Stimulated activated effector memory CD8-positive, alpha-beta T cell treated with anti-CD3 and anti-CD28 coated beads, Interleukin-12 subunit alpha, Interleukin-12 subunit beta, amount 100 ng/mL, for 72 hours (primary cell): ENCODE measurements around the gene ADGRV1.

ENCODE experiments used
- ATAC-seq: fragments of 150-1000 bp; cut with Tn5 transposase; 2 replicates; pipeline ENCODE4 v1.10.0; 2021
- DNase-seq, 2 donors: peaks; one replicate each; pipeline ENCODE4 v3.0.0; 2021 to 2022; ENCODE audit warnings: low spot score in 2 of 2
- H3K27ac Mint-ChIP-seq: one replicate; pipeline ENCODE4 v1.8.0; 2022; ENCODE audit warnings: mild to moderate bottlenecking, mixed read lengths
- H3K36me3 Mint-ChIP-seq: one replicate; pipeline ENCODE4 v1.8.0; 2022; ENCODE audit warnings: mild to moderate bottlenecking, mixed read lengths
- H3K4me1 Mint-ChIP-seq: one replicate; pipeline ENCODE4 v1.8.0; 2022; ENCODE audit warnings: mixed read lengths
- H3K4me3 Mint-ChIP-seq: one replicate; pipeline ENCODE4 v1.8.0; 2022; ENCODE audit warnings: mild to moderate bottlenecking, mixed read lengths
- H3K9me3 Mint-ChIP-seq: one replicate; pipeline ENCODE4 v1.8.0; 2022; ENCODE audit warnings: mixed read lengths

Gene ADGRV1

DNA sequence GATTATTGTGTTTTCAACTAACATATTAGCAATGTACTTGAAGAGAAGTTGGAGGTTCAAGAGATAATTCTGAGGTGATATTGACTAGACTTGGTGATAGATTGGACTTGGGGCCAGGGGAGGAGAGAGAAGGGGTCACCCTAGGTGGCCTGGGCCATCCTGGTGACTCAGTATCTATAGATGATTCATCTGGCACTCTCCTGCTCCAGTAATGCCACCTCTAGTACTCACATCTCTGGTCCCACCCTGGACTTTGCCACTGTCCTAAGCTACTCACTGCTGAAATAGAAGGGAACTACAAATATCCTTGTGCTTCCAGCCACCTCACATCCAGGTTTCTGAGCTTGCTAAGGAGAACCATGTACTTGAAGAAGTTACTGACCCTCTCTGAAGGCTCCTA is 574.6 kb downstream of the ADGRV1 start:
- H3K36me3 Mint-ChIP-seq = no peaks in the 10 kb centered on the region
- peaks cover 4% of the 10 kb centered on the region for H3K4me1 Mint-ChIP-seq
- no peak for DNase-seq
- no peak overlapping the region for H3K27ac Mint-ChIP-seq
- no peak overlapping the region for H3K4me3 Mint-ChIP-seq
- H3K9me3 Mint-ChIP-seq = no peaks in the 10 kb centered on the region
- peak; percentile 42 for ATAC-seq

DNA sequence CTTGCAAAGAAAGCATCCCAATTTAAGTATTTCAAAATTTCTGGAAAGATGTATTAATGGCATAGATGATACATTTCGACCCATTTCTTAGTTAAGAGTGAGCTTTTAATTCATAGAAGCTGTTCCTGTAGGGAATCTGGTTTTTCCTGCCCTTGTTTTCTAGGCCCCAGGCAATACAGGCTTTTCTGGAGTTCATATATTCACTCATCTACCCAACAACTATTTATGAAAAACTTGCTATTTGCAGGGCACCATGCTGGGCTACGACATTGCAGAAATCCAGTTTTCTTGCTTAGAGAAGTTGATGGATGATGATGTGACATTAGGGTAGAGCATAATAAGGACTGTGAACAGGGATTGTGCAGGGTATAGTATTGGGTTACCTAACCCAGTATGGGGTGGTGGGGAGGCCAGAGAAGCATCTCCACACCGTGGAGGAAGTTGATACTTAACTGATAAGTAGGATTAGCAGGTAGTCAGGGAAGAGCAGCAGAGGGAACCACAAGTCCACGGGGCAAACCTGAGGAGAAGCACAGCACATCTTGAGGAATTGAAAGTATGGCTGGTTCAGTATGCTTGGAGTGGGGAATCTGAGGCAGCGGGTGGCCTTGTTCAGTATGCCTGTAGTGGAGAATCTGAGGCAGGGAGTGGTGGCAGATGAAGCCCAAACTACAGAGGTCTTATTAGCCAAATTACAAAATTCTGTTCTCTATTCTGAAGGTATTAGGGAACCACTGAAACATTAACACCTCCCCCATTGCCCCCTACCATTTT is 577.1 kb downstream of the ADGRV1 start:
- ATAC-seq (no peak), DNase-seq (no peak)
- Mint-ChIP-seq H3K9me3 (no peaks in the 10 kb centered on the region), H3K36me3 (no peaks in the 10 kb centered on the region), H3K27ac (no peak overlapping the region), H3K4me3 (no peak overlapping the region), H3K4me1 (peaks cover 4% of the 10 kb centered on the region)

DNA sequence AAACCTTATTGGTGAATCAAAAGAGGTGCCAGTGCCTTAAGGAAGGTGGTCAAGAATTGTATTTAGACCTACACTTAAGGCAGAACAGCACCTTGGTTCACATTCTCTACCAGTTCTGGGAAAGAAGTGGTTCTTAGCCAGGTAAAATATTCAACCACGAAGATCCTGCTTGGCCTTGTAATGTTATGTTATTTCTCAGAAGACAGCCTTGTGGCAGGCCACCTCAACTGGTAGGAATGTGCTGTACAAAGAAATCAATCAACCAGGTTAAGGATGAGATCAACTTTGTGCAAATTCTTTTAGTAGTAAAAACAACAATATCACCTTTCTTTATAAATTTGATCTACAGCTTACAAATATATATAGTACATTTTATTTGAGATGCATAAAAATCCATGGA is 577.7 kb downstream of the ADGRV1 start:
- Mint-ChIP-seq H3K9me3 (no peaks in the 10 kb centered on the region), H3K4me3 (no peak overlapping the region), H3K4me1 (peaks cover 4% of the 10 kb centered on the region), H3K27ac (no peak overlapping the region), H3K36me3 (no peaks in the 10 kb centered on the region)
- DNase-seq = no peak
- no peak for ATAC-seq

DNA sequence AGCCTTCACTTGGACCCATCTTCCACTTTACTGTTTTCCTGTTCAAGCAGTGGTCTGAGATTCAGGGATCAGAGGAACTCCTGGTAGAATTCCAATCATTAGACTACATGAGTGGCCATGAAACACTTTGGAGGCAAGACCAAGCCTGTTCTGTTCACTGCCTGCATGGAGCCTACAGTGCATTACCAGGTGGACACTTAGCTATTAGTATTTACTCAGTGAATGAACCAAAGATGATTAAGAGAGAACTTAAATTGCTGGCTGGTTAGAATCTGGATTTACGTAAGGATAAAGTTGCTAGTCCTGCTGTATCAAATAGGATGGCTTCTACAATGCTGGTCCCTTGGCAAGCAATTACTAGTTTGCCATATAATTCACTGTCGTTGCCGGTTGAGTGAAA is 579.0 kb downstream of the ADGRV1 start:
- H3K4me1 Mint-ChIP-seq = peaks cover 4% of the 10 kb centered on the region
- DNase-seq = no peak
- H3K36me3 Mint-ChIP-seq = no peaks in the 10 kb centered on the region
- no peaks in the 10 kb centered on the region for H3K9me3 Mint-ChIP-seq
- ATAC-seq = no peak
- no peak overlapping the region for H3K27ac Mint-ChIP-seq
- H3K4me3 Mint-ChIP-seq = no peak overlapping the region

DNA sequence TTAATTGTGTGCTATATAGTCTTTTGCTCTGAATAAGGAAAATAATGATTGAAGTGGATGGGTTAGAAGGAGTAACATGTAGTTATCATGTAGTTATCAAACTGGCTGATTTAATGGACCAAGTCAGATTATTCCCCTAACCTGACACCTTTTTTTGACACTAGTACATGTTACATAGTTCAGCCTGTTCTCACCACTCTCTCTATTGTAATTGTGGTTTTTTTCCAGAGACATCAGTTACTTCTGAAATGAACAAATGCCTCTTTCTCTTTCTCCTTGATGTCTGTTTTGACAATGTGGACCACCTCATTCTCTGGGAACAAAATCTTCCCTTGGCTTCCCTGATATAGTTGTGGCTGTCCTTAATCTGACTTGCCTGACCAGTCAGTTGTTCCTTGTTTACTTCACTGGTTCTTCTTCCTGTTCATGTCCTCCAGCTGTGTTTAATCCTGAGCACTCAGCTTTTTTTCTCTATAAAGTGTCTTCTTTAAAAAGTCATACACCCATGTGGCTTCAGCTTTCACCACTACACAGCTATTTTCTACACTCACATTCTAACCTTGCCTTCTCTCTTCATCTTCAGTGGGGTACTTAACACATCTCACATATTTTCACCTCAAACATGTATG is 581.1 kb downstream of the ADGRV1 start:
- H3K27ac Mint-ChIP-seq = no peak overlapping the region
- H3K4me3 Mint-ChIP-seq = no peak overlapping the region
- peaks cover 4% of the 10 kb centered on the region for H3K4me1 Mint-ChIP-seq
- H3K9me3 Mint-ChIP-seq = no peaks in the 10 kb centered on the region
- H3K36me3 Mint-ChIP-seq = no peaks in the 10 kb centered on the region
- ATAC-seq (no peak), DNase-seq (no peak)

DNA sequence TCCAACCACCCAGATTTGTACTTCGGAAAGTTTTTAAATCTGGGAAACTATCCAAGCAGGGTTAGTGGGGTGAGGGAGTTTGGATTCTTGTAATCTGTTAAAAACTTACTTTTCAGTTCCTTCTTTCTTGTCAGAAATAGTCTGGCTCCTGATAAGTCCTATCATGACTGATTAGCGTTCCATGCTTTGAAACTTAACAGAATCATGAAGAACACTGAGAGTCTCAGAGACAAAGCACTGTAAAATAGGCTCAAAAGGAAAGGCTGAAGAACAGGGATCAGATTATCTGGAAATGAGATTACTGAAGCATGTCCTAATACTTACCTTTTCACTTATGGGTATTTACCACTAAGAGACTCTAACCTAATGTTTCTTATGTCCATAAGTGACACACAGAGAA is 582.1 kb downstream of the ADGRV1 start:
- H3K9me3 Mint-ChIP-seq = no peaks in the 10 kb centered on the region
- H3K27ac Mint-ChIP-seq = no peak overlapping the region

DNA sequence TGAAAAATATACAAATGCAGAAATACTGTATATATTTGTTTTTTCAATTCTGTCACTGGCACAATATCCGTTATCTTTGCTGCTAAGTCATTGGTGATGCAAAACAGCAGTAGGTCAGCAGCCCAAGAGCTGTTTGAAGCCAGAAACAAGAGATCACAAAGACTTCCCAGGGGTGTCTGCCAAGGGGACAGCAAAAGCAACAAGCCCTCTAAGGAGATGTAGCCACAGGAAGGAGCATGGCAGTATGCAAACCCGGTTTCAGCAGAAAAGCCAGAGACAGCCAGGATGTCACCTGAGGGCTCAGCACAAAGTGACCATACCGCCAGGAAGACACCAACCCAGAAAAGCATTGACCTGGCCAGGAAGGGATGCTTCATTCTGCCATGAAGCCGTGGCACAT is 583.0 kb downstream of the ADGRV1 start:
- Mint-ChIP-seq H3K36me3 (no peaks in the 10 kb centered on the region), H3K4me1 (no peaks in the 10 kb centered on the region), H3K27ac (no peak overlapping the region), H3K9me3 (no peaks in the 10 kb centered on the region), H3K4me3 (no peak overlapping the region)
- DNase-seq (no peak), ATAC-seq (no peak)

More for the DNA sequence above, 582.1 kb downstream of the ADGRV1 start:
- H3K4me1 Mint-ChIP-seq = peaks cover 2% of the 10 kb centered on the region
- H3K4me3 Mint-ChIP-seq = no peak overlapping the region
- H3K36me3 Mint-ChIP-seq = no peaks in the 10 kb centered on the region
- ATAC-seq (no peak), DNase-seq (no peak)

DNA sequence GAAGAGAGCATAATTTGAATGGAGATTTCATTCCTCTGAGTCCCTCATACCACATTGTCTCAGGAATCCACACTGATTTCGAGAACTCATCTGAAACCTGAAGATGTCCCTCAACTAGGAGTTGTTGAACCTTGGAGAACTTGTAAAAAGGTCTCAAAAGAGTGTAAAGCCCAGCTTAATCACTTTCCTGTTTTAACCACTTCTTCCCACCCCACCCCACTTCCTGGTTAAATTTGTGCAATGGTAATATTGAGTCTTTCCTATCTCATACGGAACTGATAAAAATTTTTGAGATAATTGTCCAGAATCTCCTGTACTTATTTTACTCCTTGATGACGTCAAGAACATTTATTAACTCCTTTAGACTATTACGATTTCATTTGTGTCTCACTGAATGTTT is 583.8 kb downstream of the ADGRV1 start:
- DNase-seq = no peak
- ATAC-seq = no peak
- Mint-ChIP-seq H3K27ac (no peak overlapping the region), H3K4me3 (no peak overlapping the region), H3K4me1 (no peaks in the 10 kb centered on the region), H3K36me3 (no peaks in the 10 kb centered on the region), H3K9me3 (no peaks in the 10 kb centered on the region)

DNA sequence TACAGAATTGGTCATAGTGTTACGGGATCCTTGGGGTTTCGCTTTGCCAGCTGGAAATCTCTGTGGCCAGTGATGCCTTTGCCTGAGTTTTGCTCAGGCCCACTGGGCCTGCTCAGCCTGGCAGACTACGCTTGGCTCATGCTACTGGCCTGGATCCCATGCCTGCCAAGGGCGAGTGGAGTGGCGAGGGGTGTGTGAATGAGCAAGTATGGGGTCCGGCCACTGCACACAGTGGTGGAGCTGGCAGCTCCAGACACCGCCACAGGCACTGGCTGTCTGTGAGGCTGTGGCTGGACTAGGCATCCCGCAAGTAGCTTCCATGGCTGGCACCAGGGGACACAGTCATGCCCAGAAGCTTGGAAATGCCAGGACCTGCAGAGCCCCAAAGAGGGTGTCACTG is 584.2 kb downstream of the ADGRV1 start:
- DNase-seq (no peak), ATAC-seq (peak; percentile 24)
- Mint-ChIP-seq H3K36me3 (no peaks in the 10 kb centered on the region), H3K9me3 (no peaks in the 10 kb centered on the region), H3K4me3 (no peak overlapping the region), H3K27ac (no peak overlapping the region), H3K4me1 (no peaks in the 10 kb centered on the region)

DNA sequence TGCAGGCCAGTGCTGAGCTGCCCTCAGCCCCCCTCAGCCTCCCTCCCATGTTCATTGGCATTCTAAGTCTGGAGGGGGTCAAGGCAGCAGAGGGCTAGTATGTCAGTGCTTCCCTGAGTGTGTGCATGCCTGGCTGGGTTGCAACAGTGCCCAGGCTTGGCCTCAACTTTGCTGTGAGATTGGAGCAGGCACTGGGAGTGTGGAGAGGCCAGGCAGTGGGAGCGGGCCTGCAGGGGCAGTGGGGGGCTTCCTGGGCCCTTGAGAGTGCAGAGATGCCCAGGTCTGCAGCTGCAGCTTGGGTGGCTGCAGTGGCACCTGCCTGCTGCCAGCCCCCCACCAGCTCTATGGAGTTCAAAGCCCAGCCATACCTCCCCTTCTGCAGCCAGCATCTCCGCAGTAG is 585.2 kb downstream of the ADGRV1 start:
- no peaks in the 10 kb centered on the region for H3K4me1 Mint-ChIP-seq
- DNase-seq (no peak), ATAC-seq (peak; percentile 42)
- no peak overlapping the region for H3K27ac Mint-ChIP-seq
- no peak overlapping the region for H3K4me3 Mint-ChIP-seq
- no peaks in the 10 kb centered on the region for H3K9me3 Mint-ChIP-seq
- H3K36me3 Mint-ChIP-seq = no peaks in the 10 kb centered on the region

DNA sequence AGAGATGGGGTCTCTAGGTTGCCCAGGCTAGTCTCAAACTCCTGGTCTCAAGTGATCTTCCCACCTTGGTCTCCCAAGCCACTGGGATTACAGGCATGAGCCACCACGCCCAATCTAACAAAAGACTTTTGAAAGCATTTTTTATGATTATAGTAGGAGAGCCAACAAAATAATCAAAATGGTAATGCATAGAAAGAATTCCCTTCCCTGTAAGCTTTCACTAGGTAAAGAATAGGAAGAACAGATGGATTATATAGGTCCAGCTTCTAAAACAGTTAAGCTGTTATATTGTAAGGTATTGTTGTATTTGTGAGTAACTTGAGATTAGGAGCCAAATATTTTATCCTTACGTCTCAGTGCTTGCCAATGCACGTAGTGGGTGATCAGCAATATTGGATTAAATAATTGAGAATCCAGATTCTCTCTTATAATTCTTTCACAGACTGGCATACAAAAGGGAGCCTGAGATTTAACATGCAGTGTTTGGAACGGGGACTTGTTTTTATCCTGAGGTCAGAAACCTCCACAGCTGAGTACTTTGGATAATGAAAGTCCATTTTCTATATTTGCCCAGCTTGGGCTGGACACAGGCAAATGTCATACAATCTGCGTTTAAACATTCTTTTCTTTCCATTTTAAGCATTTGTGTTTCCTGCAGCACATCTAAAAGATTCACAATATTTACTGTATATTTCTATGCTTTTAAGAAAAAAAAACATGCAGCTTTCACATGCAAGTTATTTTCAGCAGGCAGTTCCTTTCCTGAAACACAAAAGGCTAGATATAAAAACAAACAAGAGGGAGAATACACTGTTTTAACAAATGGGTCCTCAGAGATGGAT is 586.1 kb downstream of the ADGRV1 start:
- Mint-ChIP-seq H3K4me1 (no peaks in the 10 kb centered on the region), H3K27ac (no peak overlapping the region), H3K4me3 (no peak overlapping the region), H3K36me3 (no peaks in the 10 kb centered on the region), H3K9me3 (no peaks in the 10 kb centered on the region)
- ATAC-seq (no peak), DNase-seq (no peak)

DNA sequence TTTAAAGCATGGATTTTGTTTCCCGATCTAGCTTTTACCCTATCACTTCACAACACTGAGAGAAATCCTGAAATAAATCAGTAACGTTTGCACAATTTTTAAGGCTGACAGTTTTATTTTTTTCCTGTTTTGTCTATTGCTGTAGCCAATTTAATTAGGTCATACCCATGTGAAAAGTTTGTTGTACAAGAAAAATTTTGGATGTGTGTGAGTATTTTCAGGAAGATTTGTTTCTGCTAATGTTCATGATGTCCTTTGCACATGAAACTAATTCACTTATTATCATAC is 586.7 kb downstream of the ADGRV1 start:
- no peak overlapping the region for H3K4me3 Mint-ChIP-seq
- no peaks in the 10 kb centered on the region for H3K36me3 Mint-ChIP-seq
- ATAC-seq = no peak
- H3K9me3 Mint-ChIP-seq = no peaks in the 10 kb centered on the region
- DNase-seq = no peak
- H3K4me1 Mint-ChIP-seq = no peaks in the 10 kb centered on the region
- H3K27ac Mint-ChIP-seq = no peak overlapping the region

DNA sequence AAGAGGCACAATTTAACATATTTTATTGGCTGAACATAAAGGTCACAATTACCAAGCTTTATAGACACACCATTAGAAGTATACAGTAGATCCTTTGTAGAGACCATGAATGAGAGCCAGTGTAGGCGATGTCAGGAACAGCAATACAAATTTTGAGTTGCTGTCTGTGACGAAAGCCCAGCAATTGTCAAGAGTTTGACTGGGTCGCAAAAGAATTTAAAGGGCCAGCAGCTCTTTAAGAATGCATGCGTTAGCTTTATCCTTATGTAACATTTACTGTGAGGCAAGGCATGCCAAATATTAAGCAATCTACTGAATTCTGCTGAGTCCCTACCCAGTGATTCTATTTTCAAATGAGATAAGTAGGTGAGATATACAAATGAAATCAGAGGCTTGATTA is 587.6 kb downstream of the ADGRV1 start:
- no peak for DNase-seq
- H3K4me1 Mint-ChIP-seq = no peaks in the 10 kb centered on the region
- H3K36me3 Mint-ChIP-seq = no peaks in the 10 kb centered on the region
- H3K4me3 Mint-ChIP-seq = no peak overlapping the region
- no peak overlapping the region for H3K27ac Mint-ChIP-seq
- H3K9me3 Mint-ChIP-seq = no peaks in the 10 kb centered on the region
- no peak for ATAC-seq

DNA sequence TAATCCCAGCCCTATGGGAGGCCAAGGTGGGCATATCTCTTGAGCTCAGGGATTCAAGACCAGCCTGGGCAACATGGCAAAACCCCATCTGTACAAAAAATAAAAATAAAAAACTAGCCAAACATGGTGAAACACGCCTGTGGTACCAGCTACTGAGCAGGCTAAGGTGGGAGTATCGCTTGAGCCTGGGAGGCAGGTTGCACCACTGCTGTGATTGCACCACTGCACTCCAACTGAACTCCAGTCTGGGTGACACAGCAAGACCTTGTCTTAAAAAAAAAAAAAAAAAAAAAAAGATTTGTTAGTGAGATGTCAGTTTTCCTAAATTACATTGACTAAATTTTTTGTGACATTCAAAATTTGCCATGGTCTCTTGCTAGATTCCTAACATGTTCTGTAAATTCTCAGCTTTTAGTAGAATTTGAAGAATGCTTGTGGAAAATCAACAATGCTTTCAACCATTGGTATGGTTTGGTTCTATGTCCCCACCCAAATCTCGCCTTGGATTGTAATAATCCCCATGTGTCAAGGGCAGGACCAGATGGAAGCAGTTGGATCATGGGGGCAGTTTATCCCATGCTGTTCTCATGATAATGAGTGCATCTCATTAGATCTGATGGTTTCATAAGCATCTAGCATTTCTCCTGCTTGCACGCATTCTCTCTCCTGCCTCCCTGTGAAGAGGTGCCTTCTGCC is 588.5 kb downstream of the ADGRV1 start:
- Mint-ChIP-seq H3K4me1 (no peaks in the 10 kb centered on the region), H3K4me3 (no peak overlapping the region), H3K27ac (no peak overlapping the region), H3K9me3 (no peaks in the 10 kb centered on the region), H3K36me3 (no peaks in the 10 kb centered on the region)
- DNase-seq = no peak
- ATAC-seq = no peak

DNA sequence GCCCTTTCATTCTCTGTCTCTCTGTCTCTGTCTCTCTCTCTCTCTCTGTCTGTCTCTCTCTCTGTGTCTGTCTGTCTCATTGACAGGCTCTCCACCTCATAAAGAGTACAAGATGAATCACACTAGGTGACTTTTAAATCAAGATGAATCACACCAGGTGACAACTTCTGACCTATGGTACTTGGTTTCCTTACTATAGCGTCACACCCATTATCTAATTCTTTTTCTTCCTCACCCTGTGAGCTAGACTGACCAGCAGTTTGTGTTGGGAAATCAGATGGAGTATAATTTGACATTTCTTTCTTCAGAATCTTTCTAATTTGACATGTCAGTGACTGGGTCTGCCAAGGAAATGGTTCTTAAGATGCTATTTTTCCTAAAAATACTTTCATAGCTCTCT is 591.6 kb downstream of the ADGRV1 start:
- H3K4me3 Mint-ChIP-seq = no peak overlapping the region
- no peaks in the 10 kb centered on the region for H3K36me3 Mint-ChIP-seq
- DNase-seq (no peak), ATAC-seq (peak; percentile 85)
- no peaks in the 10 kb centered on the region for H3K4me1 Mint-ChIP-seq
- H3K27ac Mint-ChIP-seq = no peak overlapping the region
- no peaks in the 10 kb centered on the region for H3K9me3 Mint-ChIP-seq
